ENCODE data around the gene SHISA9.

SHISA9 gene

GRCh38 chr16:13060932-13061331 is 159.5 kb downstream of the SHISA9 start:
- no peak for FAIRE-seq
- DNase-seq (ENCODE audit: extremely low spot score, insufficient read length, low read depth), result no peak

- DNase-seq (ENCODE audit: extremely low spot score, insufficient read length, low read depth), result no peak
- FAIRE-seq, result no peak
Measured at GRCh38 chr16:13061691-13062090, 160.3 kb downstream of the SHISA9 start.

- no peak for DNase-seq (ENCODE audit: extremely low spot score, insufficient read length, low read depth)
- FAIRE-seq, result no peak
Measured at GRCh38 chr16:13062219-13062618, 160.8 kb downstream of the SHISA9 start.

GRCh38 chr16:13063457-13063856 is 162.1 kb downstream of the SHISA9 start:
- no peak for FAIRE-seq
- DNase-seq (ENCODE audit: extremely low spot score, insufficient read length, low read depth), result no peak

GRCh38 chr16:13064821-13065220 is 163.4 kb downstream of the SHISA9 start:
- no peak for FAIRE-seq
- DNase-seq (ENCODE audit: extremely low spot score, insufficient read length, low read depth), result no peak

- DNase-seq (ENCODE audit: extremely low spot score, insufficient read length, low read depth) (no peak), FAIRE-seq (no peak)
Measured at GRCh38 chr16:13067648-13068047, 166.2 kb downstream of the SHISA9 start.

GRCh38 chr16:13068912-13069583 is 167.7 kb downstream of the SHISA9 start:
- DNase-seq (ENCODE audit: extremely low spot score, insufficient read length, low read depth), result no peak
- no peak for FAIRE-seq

GRCh38 chr16:13070268-13070667 is 168.9 kb downstream of the SHISA9 start:
- no peak for DNase-seq (ENCODE audit: extremely low spot score, insufficient read length, low read depth)
- no peak for FAIRE-seq

- FAIRE-seq, result no peak
- no peak for DNase-seq (ENCODE audit: extremely low spot score, insufficient read length, low read depth)
Measured at GRCh38 chr16:13076878-13077277, 175.5 kb downstream of the SHISA9 start.

- FAIRE-seq, result no peak
- no peak for DNase-seq (ENCODE audit: extremely low spot score, insufficient read length, low read depth)
Measured at GRCh38 chr16:13077816-13078215, 176.4 kb downstream of the SHISA9 start.

- no peak for FAIRE-seq
- DNase-seq (ENCODE audit: extremely low spot score, insufficient read length, low read depth), result no peak
Measured at GRCh38 chr16:13080531-13080930, 179.1 kb downstream of the SHISA9 start.

GRCh38 chr16:13081825-13082331 is 180.5 kb downstream of the SHISA9 start:
- no peak for DNase-seq (ENCODE audit: extremely low spot score, insufficient read length, low read depth)
- no peak for FAIRE-seq

- no peak for FAIRE-seq
- DNase-seq (ENCODE audit: extremely low spot score, insufficient read length, low read depth), result no peak
Measured at GRCh38 chr16:13083681-13084080, 182.3 kb downstream of the SHISA9 start.

GRCh38 chr16:13084331-13084730 is 182.9 kb downstream of the SHISA9 start:
- FAIRE-seq (no peak), DNase-seq (ENCODE audit: extremely low spot score, insufficient read length, low read depth) (no peak)

- DNase-seq (ENCODE audit: extremely low spot score, insufficient read length, low read depth), result no peak
Measured at GRCh38 chr16:13093661-13094060, 192.3 kb downstream of the SHISA9 start.

GRCh38 chr16:13095061-13095460 is 193.7 kb downstream of the SHISA9 start:
- no peak for FAIRE-seq

More at GRCh38 chr16:13093661-13094060, 192.3 kb downstream of the SHISA9 start:
- FAIRE-seq, result no peak

GRCh38 chr16:13098536-13098935 is 197.1 kb downstream of the SHISA9 start:
- DNase-seq (ENCODE audit: extremely low spot score, insufficient read length, low read depth) (no peak), FAIRE-seq (no peak)

More at GRCh38 chr16:13095061-13095460, 193.7 kb downstream of the SHISA9 start:
- no peak for DNase-seq (ENCODE audit: extremely low spot score, insufficient read length, low read depth)

- DNase-seq (ENCODE audit: extremely low spot score, insufficient read length, low read depth) (no peak), FAIRE-seq (no peak)
Measured at GRCh38 chr16:13099822-13100221, 198.4 kb downstream of the SHISA9 start.

GRCh38 chr16:13100970-13101369 is 199.6 kb downstream of the SHISA9 start:
- FAIRE-seq, result no peak

GRCh38 chr16:13101828-13102227 is 200.4 kb downstream of the SHISA9 start:
- no peak for DNase-seq (ENCODE audit: extremely low spot score, insufficient read length, low read depth)
- no peak for FAIRE-seq

More at GRCh38 chr16:13100970-13101369, 199.6 kb downstream of the SHISA9 start:
- DNase-seq (ENCODE audit: extremely low spot score, insufficient read length, low read depth), result no peak

- FAIRE-seq, result no peak
Measured at GRCh38 chr16:13102401-13102800, 201.0 kb downstream of the SHISA9 start.

More at GRCh38 chr16:13102401-13102800, 201.0 kb downstream of the SHISA9 start:
- no peak for DNase-seq (ENCODE audit: extremely low spot score, insufficient read length, low read depth)
